NCI-H2107 treated with DMSO at 0.1 percent for 48 hours (cell line): Measurements from ENCODE around the gene LMBRD1.
A peak's percentile ranks its signal among the peaks of the same experiment; 100 is the strongest.
"Not testable (repeated sequence)": the region's sequence is repeated elsewhere in the genome, so short reads cannot be mapped to it uniquely, and the experiment has no call there.

Experiments used
- DNase-seq: peaks from one replicate; lab custom pipeline; 2025; ENCODE audit not compliant: unreplicated experiment; lab: John Stamatoyannopoulos, UW

LMBRD1 gene

GRCh38 chr6:69796642-69797390, at the start of gene LMBRD1:
Gene LMBRD1, minus strand, starts transcription at chr6:69797010. Its CDS starts 129 bp downstream, at chr6:69796881.
- DNase-seq, result peak; percentile 90

- DNase-seq, result no peak
Observed at GRCh38 chr6:69846312-69846711, 49.5 kb upstream of the LMBRD1 start.

- no peak for DNase-seq
Observed at GRCh38 chr6:69843189-69843588, 46.4 kb upstream of the LMBRD1 start.

GRCh38 chr6:69841862-69842261, 45.1 kb upstream of the LMBRD1 start:
- no peak for DNase-seq

DNA sequence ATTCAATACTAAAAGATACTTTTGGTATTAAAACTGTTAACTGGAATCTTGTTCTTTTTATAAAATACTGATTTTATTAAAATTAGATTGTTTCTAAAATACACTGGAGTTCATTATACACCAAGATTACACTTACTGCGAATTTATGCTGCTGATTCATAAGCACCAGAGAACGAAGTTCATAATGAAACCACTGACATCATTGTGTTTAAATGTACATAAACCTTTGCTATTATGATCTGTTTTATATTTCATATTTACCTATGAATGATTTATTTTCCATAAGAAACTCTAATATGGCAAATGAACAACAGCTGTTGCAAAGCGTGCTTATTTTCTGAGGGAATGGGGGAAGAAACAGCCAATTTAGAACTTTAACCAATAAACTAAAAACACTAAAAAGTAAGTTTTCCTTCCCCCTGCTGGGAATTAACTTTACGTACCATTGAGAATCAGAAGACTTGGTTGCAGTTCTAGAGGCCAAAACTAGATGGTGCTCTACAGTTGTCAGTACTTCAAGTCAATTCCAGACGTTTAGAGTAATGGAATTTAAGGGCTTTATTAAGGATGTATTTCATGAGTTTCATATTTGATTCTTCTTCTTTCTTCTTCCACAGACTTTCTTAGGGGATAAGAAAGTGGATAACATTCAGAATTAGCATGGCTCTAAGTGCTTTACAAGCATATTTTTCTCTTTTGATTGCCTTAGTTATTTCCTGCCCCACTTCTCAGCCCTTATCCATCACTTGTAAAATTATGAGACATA, 38.8 kb upstream of the LMBRD1 start:
- DNase-seq, result peak; percentile 34

DNA sequence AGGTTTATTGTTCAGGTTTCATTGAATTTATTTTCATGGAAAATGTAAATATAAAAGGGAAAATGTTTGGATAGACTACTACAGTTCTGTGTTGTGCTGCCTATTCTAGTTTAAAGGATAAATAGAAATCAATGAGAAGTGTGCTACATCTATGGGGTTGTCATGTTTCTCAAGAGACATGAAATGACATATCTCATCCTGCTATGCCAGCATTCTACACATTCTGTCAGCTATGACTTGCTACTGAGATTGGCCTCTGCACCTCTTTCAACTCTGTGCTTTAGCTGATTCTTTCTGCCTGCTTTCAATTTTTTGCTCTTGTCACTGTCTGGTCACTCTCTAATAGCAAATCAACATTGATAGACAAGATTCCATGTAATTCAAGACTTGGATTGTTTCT, 35.7 kb upstream of the LMBRD1 start:
- no peak for DNase-seq

- no peak for DNase-seq
Observed at GRCh38 chr6:69827276-69827893, 30.6 kb upstream of the LMBRD1 start.

- DNase-seq, result no peak
Observed at GRCh38 chr6:69825904-69826303, 29.1 kb upstream of the LMBRD1 start.

DNA sequence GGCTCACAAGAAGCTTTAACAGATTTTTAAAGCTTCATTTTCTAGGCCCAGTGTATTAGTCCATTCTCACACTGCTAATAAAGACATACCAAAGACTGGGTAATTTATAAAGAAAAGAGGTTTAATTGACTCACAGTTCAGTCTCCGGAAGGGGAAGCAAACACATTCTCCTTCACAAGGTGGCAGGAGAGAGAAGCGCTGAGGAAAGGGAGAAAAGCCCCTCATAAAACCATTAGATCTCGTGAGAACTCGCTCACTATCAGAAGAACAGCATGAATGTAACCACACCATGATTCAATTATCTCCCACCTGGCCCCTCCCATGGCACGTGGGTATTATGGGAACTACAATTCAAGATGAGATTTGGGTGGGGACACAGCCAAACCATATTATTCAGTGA, 27.5 kb upstream of the LMBRD1 start:
- not testable (repeated sequence) for DNase-seq

- no peak for DNase-seq
Observed at GRCh38 chr6:69820438-69820837, 23.6 kb upstream of the LMBRD1 start.

DNA sequence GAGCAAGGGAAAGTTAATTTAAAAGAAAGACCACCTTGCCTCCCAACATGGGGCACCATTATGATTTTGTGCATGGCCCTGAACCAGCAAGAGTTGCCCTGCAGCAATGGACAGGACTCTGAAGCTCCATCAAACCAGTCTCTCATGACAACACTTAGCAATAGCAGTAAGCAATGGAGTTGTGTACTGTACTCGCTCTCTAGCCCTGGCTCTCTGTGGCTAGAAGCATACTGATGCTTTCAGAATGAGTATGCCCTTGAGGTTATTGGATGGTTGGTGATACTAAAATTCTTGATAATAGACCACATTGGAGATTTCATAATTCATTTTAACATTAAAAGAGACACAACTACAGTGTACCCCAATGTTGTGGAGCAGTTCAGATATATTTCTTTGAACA, 23.2 kb upstream of the LMBRD1 start:
- no peak for DNase-seq

GRCh38 chr6:69819138-69819537, 22.3 kb upstream of the LMBRD1 start:
- DNase-seq, result no peak

DNA sequence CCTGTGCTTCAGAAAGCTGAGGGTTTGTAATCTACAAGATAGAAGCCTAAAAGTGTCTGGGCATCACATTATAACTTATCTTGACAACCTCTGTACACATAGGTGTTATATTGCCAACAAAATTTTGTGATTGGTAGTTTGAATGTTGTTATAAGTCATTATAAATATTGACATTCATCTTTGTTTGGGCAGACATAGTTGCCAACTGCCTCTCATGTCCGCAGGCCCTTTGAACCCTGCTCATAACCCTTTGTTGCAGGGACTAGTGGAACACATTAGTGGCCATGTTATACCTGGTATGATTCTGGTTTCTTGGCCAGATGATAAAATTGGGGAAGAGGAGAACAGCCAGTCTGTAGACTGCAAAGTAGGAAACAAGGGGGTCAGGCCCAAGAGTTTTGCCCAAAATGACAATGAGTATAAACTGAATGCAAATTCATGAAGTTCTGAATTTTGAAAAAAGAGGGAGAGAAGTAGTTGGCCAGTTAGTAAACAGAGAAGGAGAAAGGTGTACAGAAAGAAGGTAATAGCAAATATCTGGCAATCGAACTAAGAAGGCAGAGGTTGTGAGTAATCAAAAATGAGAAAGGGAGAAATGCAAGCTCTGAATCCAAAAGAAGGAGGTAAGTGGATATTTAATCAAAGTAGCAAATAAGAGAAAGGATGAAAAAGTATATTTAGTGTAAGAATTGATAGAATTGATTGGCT, 21.6 kb upstream of the LMBRD1 start:
- no peak for DNase-seq

GRCh38 chr6:69817358-69817757, 20.5 kb upstream of the LMBRD1 start:
- no peak for DNase-seq

- DNase-seq, result no peak
Observed at GRCh38 chr6:69816569-69816968, 19.8 kb upstream of the LMBRD1 start.

DNA sequence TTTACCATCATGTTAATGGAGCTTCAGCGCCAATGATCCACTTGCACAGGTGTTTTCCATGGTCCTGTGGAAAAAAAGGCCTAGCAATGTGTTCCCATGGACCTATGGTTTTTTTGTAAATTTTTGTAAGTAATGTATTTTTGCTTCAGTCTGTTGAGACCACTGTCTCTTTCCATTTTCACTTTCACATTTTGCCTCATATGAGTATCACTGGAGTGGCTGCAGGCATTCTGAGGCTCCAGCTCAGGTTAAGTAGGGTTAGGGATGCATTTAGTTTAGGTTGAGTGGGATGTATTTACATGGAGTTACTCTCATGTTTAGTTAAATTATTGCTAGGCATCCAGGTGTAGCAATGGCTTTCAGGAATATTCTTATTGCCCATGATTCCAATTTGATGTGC, 19.2 kb upstream of the LMBRD1 start:
- DNase-seq, result no peak

DNA sequence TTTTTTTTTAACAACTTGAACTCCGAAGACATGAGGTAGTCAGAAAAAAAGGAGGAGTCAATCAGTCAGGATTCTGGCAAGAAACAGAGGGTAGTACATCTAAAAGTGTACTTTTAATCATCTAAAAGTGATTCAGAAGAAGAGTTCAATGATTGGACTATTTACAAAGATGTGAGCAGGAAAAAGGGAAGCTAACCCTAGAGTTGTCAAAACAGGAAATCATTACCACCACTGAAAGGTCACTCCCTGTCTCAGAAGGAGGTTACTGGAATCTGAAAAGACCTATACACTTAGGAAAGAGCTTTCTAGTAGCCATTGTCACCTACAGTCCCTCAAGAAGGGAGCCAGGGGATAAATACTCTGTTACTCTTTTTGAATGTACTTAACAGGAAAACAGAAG, 16.7 kb upstream of the LMBRD1 start:
- DNase-seq, result no peak

DNA sequence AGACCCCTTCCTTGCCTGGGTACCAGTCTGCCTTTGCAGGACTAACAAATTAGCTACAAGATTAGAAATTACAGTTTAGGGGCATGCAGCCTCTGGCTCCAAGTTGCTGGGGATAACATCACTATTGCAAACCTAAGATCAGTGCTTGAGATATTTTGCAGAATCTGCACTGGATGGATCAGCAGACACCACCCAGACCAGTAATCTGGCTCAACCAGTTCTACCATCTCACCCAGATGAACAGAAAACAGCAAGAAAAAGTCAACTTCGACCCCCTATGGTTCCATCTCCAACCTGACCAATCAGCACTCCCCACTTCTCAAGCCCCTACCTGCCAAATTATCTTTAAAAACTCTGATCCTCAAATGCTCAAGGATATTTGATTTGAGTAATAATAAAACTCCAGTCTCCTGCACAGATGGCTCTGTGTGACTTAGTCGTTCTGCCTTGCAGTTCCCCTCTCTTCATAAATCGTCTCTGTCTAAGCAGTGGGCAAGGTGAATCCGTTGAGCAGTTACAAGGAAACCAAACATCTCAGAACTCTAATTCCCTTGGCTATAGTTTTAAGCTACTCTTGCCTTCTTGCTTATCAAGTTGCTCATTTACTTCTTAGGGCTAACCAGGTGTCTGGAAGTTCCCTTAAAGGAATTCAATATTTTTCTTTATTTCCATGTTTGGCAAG, 16.1 kb upstream of the LMBRD1 start:
- DNase-seq, result no peak

DNA sequence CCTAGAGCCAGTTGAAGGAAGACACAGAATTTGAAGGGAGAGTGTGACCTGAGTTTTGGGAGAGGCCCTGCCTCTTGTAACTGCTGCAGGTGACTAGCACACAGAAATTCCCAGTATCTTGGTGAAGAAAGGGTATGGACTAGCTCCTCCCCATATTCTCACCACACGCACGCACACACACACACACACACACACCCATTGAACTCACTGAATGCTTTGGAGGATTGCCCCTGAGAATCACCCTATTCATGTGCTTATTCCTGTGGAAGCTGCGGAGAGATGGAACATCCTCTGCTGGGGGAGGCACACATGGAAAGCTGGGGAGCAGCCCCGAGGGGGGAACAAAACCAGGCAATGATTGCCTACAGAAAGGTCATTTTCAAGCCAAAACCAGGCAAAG, 6.2 kb upstream of the LMBRD1 start:
- DNase-seq, result no peak

DNA sequence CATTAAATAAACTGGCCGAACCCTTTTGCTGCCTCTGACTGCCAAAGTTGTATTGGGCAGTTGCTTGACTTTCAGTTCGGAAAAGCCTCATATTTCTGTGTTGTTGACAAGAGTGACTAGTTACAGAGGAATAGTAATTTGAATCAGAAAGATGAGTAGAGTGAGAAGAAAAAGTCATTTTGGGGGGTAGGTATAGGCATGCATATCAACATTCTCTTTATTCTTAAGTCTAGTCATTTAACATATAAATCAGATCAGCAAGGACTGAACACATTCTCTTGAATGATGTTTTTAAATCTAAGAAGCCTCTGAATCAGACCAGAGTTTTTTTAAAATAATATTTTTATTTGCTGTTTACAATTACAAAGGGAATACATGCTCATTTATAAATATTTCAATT, 4.9 kb upstream of the LMBRD1 start:
- no peak for DNase-seq

- no peak for DNase-seq
Observed at GRCh38 chr6:69801225-69801624, 4.4 kb upstream of the LMBRD1 start.
